HAP-1 (cell line): ENCODE results near the gene AFP.

ENCODE experiments used
- DNase-seq, 2 experiments: peaks; one replicate each; pipeline ENCODE4 v3.0.0-alpha.2; 2016 to 2020; ENCODE audit warnings: low spot score in 2 of 2
- H3K27me3 ChIP-seq: fragments of 250-450 bp; sonication (Bioruptor Pico); 2 replicates; pipeline ENCODE4 v1.5.1; 2020; ENCODE audit warnings: low read depth, mild to moderate bottlenecking, moderate library complexity
- H3K36me3 ChIP-seq: fragments of 250-450 bp; sonication (Bioruptor Pico); replicated peaks from 2 replicates; pipeline ENCODE4 v1.5.1; 2020; ENCODE audit warnings: mild to moderate bottlenecking
- H3K4me1 ChIP-seq: fragments of 250-450 bp; sonication (Bioruptor Pico); 2 replicates; pipeline ENCODE4 v1.5.1; 2020; ENCODE audit warnings: mild to moderate bottlenecking
- H3K4me3 ChIP-seq: fragments of 250-450 bp; sonication (Bioruptor Pico); 2 replicates; pipeline ENCODE4 v1.5.1; 2020; ENCODE audit warnings: mild to moderate bottlenecking, moderate library complexity
- H3K9me3 ChIP-seq: fragments of 250-450 bp; sonication (Bioruptor Pico); 2 replicates; pipeline ENCODE4 v1.5.1; 2020; ENCODE audit warnings: mild to moderate bottlenecking, moderate library complexity
- in situ Hi-C: fragments of 300-500 bp; cut with MboI; formaldehyde crosslinking; loops from 3 replicates; pipeline ENCODE4 v1.14.3; 2020; ENCODE audit warnings: low sequenced_read_pairs, inconsistent platforms, mixed read lengths

AFP gene

DNA sequence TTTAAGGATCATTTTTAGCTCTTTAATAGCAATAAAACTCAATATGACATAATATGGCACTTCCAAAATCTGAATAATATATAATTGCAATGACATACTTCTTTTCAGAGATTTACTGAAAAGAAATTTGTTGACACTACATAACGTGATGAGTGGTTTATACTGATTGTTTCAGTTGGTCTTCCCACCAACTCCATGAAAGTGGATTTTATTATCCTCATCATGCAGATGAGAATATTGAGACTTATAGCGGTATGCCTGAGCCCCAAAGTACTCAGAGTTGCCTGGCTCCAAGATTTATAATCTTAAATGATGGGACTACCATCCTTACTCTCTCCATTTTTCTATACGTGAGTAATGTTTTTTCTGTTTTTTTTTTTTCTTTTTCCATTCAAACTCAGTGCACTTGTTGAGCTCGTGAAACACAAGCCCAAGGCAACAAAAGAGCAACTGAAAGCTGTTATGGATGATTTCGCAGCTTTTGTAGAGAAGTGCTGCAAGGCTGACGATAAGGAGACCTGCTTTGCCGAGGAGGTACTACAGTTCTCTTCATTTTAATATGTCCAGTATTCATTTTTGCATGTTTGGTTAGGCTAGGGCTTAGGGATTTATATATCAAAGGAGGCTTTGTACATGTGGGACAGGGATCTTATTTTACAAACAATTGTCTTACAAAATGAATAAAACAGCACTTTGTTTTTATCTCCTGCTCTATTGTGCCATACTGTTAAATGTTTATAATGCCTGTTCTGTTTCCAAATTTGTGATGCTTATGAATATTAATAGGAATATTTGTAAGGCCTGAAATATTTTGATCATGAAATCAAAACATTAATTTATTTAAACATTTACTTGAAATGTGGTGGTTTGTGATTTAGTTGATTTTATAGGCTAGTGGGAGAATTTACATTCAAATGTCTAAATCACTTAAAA is 16.6 kb upstream of the AFP start:
- peak; percentile 36 to 46 for DNase-seq
- H3K4me3 ChIP-seq, result no peak overlapping the region
- peaks cover 13% of the 10 kb centered on the region for H3K4me1 ChIP-seq
- H3K9me3 ChIP-seq, result no peaks in the 10 kb centered on the region
- in situ Hi-C loops, result no loop called here
- no peaks in the 10 kb centered on the region for H3K36me3 ChIP-seq
- no peaks in the 10 kb centered on the region for H3K27me3 ChIP-seq

GRCh38 chr4:73420615-73421014 is 15.4 kb upstream of the AFP start:
- Histone ChIP-seq H3K9me3 (no peaks in the 10 kb centered on the region), H3K27me3 (no peaks in the 10 kb centered on the region), H3K4me1 (peaks cover 12% of the 10 kb centered on the region), H3K36me3 (no peaks in the 10 kb centered on the region), H3K4me3 (no peak overlapping the region)
- in situ Hi-C loops, result no loop called here
- no peak for DNase-seq

DNA sequence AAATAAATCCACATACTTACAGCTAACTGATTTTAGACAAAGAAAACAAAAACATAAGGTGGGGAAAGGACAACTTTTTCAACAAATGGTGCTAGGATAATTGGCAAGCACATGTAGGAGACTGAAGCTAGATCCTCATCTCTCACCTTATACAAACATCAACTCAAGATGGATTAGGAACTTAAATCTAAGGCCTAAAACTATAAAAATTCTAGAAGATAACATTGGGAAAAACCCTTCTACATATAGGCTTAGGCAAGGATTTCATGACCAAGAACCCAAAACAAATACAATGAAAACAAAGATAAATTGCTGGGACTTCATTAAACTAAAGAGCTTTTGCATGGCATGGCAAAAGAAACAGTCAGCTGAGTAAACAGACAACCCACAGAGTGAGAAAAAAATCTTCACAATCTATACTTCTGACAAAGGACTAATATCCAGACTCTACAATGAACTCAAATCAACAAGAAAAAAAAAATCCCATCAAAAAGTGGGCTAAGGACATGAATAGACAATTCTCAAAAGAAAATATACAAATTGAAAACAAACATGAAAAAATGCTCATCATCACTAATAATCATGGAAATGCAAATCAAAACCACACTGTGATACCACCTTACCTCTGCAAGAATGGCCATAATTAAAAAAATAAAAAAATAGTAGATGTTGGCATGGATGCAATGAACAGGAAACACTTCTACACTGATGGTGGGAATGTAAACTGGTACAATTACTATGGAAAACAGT is 14.1 kb upstream of the AFP start:
- DNase-seq, result no peak
- no peaks in the 10 kb centered on the region for H3K9me3 ChIP-seq
- H3K36me3 ChIP-seq, result no peaks in the 10 kb centered on the region
- H3K4me1 ChIP-seq, result peaks cover 9% of the 10 kb centered on the region
- H3K27me3 ChIP-seq, result no peaks in the 10 kb centered on the region
- no peak overlapping the region for H3K4me3 ChIP-seq
- in situ Hi-C loops, result no loop called here

GRCh38 chr4:73422458-73422752 is 13.6 kb upstream of the AFP start:
- Histone ChIP-seq H3K27me3 (no peaks in the 10 kb centered on the region), H3K4me3 (no peak overlapping the region), H3K9me3 (no peaks in the 10 kb centered on the region), H3K36me3 (no peaks in the 10 kb centered on the region), H3K4me1 (peaks cover 9% of the 10 kb centered on the region)
- no peak for DNase-seq
- in situ Hi-C loops, result no loop called here

- Histone ChIP-seq H3K36me3 (no peaks in the 10 kb centered on the region), H3K9me3 (no peaks in the 10 kb centered on the region), H3K27me3 (no peaks in the 10 kb centered on the region), H3K4me3 (no peak overlapping the region), H3K4me1 (peaks cover 9% of the 10 kb centered on the region)
- in situ Hi-C loops, result no loop called here
- no peak for DNase-seq
These were observed 12.8 kb upstream of the AFP start for GRCh38 chr4:73423184-73423583.

DNA sequence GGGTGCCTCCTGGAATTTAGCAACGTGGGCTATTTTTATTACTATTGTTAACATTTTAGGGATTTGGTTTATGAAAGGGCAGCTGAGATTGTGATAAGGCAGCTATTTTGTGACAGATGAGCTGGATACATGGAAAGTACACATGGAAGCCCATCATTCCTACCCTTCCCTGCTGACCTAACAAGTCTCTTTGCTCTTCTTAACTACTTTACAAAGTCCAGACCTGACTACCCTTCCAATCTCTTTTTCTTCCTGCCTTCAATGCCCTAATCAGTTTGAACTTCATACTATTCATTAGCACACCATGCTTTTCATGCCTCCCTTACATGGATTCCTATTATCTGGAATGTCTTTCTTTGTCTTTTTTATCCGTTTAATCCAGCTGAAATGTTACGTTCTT is 9.4 kb upstream of the AFP start:
- in situ Hi-C loops, result loop anchor here (25.0 kb wide), 1 partner anchor 236 kb away; no protein-coding TSS in a partner anchor
- H3K4me3 ChIP-seq, result no peak overlapping the region
- no peaks in the 10 kb centered on the region for H3K9me3 ChIP-seq
- no peaks in the 10 kb centered on the region for H3K27me3 ChIP-seq
- H3K36me3 ChIP-seq, result no peaks in the 10 kb centered on the region
- DNase-seq, result no peak
- no peaks in the 10 kb centered on the region for H3K4me1 ChIP-seq

GRCh38 chr4:73429118-73429517 is 6.9 kb upstream of the AFP start:
- in situ Hi-C loops, result loop anchor here (25.0 kb wide), 1 partner anchor 233 kb away; no protein-coding TSS in a partner anchor
- no peak overlapping the region for H3K4me3 ChIP-seq
- no peaks in the 10 kb centered on the region for H3K27me3 ChIP-seq
- DNase-seq, result no peak
- no peaks in the 10 kb centered on the region for H3K4me1 ChIP-seq
- no peaks in the 10 kb centered on the region for H3K36me3 ChIP-seq
- no peaks in the 10 kb centered on the region for H3K9me3 ChIP-seq

- no peaks in the 10 kb centered on the region for H3K36me3 ChIP-seq
- H3K27me3 ChIP-seq, result no peaks in the 10 kb centered on the region
- in situ Hi-C loops, result loop anchor here (25.0 kb wide), 1 partner anchor 232 kb away; no protein-coding TSS in a partner anchor
- no peaks in the 10 kb centered on the region for H3K9me3 ChIP-seq
- H3K4me1 ChIP-seq, result no peaks in the 10 kb centered on the region
- H3K4me3 ChIP-seq, result no peak overlapping the region
- no peak for DNase-seq
These were observed 6.0 kb upstream of the AFP start for GRCh38 chr4:73429826-73430587.

GRCh38 chr4:73431813-73432168 is 4.2 kb upstream of the AFP start:
- in situ Hi-C loops, result loop anchor here (25.0 kb wide), 1 partner anchor 231 kb away; no protein-coding TSS in a partner anchor

DNA sequence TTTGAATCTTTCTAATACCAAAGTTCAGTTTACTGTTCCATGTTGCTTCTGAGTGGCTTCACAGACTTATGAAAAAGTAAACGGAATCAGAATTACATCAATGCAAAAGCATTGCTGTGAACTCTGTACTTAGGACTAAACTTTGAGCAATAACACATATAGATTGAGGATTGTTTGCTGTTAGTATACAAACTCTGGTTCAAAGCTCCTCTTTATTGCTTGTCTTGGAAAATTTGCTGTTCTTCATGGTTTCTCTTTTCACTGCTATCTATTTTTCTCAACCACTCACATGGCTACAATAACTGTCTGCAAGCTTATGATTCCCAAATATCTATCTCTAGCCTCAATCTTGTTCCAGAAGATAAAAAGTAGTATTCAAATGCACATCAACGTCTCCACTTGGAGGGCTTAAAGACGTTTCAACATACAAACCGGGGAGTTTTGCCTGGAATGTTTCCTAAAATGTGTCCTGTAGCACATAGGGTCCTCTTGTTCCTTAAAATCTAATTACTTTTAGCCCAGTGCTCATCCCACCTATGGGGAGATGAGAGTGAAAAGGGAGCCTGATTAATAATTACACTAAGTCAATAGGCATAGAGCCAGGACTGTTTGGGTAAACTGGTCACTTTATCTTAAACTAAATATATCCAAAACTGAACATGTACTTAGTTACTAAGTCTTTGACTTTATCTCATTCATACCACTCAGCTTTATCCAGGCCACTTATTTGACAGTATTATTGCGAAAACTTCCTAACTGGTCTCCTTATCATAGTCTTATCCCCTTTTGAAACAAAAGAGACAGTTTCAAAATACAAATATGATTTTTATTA is 3.6 kb upstream of the AFP start:
- in situ Hi-C loops, result loop anchor here (25.0 kb wide), 1 partner anchor 230 kb away; no protein-coding TSS in a partner anchor

More at GRCh38 chr4:73431813-73432168, 4.2 kb upstream of the AFP start:
- Histone ChIP-seq H3K9me3 (no peaks in the 10 kb centered on the region), H3K4me1 (no peaks in the 10 kb centered on the region), H3K27me3 (no peaks in the 10 kb centered on the region), H3K36me3 (no peaks in the 10 kb centered on the region), H3K4me3 (no peak overlapping the region)
- DNase-seq, result no peak

DNA sequence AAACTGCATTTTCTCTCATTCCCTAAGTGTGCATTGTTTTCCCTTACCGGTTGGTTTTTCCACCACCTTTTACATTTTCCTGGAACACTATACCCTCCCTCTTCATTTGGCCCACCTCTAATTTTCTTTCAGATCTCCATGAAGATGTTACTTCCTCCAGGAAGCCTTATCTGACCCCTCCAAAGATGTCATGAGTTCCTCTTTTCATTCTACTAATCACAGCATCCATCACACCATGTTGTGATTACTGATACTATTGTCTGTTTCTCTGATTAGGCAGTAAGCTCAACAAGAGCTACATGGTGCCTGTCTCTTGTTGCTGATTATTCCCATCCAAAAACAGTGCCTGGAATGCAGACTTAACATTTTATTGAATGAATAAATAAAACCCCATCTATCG is 2.9 kb upstream of the AFP start:
- H3K36me3 ChIP-seq, result no peaks in the 10 kb centered on the region
- no peaks in the 10 kb centered on the region for H3K27me3 ChIP-seq
- H3K4me1 ChIP-seq, result peaks cover 3% of the 10 kb centered on the region
- DNase-seq, result no peak
- no peak overlapping the region for H3K4me3 ChIP-seq
- in situ Hi-C loops, result loop anchor here (25.0 kb wide), 1 partner anchor 229 kb away; no protein-coding TSS in a partner anchor
- no peaks in the 10 kb centered on the region for H3K9me3 ChIP-seq

More for the DNA sequence above, 3.6 kb upstream of the AFP start:
- no peaks in the 10 kb centered on the region for H3K27me3 ChIP-seq
- no peaks in the 10 kb centered on the region for H3K9me3 ChIP-seq
- DNase-seq, result no peak
- no peaks in the 10 kb centered on the region for H3K4me1 ChIP-seq
- no peaks in the 10 kb centered on the region for H3K36me3 ChIP-seq
- H3K4me3 ChIP-seq, result no peak overlapping the region

GRCh38 chr4:73434311-73434710 is 1.7 kb upstream of the AFP start:
- H3K27me3 ChIP-seq, result no peaks in the 10 kb centered on the region
- H3K4me3 ChIP-seq, result no peak overlapping the region
- in situ Hi-C loops, result loop anchor here (25.0 kb wide), 1 partner anchor 228 kb away; no protein-coding TSS in a partner anchor
- DNase-seq, result peak in 1 of 2 experiments; percentile 63
- H3K36me3 ChIP-seq, result no peaks in the 10 kb centered on the region
- peaks cover 6% of the 10 kb centered on the region for H3K4me1 ChIP-seq
- no peaks in the 10 kb centered on the region for H3K9me3 ChIP-seq
